ENCODE results near the gene EIF2S1.
A peak's percentile ranks its signal among the peaks of the same experiment; 100 is the strongest.
"Not testable (repeated sequence)": the region's sequence is repeated elsewhere in the genome, so short reads cannot be mapped to it uniquely, and the experiment has no call there.

EIF2S1 gene

DNA sequence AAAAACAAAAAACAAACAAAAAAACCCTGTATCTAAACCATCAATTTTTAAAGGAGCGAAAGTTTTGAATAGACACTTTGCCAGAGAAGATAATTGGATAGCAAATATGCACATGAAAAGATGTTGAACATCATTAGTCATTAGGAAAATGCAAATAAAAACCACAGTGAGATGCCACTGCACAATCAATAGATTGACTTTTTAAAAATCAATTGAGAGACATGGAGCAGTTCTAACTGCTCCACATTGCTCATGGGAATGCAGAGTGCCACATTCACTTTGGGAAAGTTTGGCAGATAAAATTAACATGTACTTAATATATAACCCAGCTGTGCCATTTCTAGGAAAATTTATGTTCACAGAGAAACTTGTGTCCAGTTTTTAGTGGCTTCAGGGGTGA lies 12.7 kb downstream of the EIF2S1 start:
- no peak for DNase-seq

DNA sequence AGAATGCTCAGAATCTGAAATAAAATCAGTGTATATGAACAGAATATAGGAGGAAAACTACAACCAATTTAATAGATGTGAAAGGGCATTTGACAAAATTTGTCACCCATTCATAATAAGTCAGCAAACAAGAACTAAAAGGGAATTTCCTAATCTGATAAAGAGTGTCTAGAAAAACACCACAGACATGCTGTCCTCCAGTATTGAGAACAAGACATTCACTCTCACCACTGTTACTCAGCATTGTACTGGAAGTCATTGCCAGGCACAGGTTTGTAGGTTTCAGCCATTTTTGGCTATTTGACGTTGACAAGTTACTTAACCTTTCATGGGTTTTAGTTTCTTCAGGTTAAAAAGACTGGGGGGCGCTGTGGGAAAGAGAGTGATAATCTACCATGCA lies 13.2 kb downstream of the EIF2S1 start:
- no peak for DNase-seq

DNA sequence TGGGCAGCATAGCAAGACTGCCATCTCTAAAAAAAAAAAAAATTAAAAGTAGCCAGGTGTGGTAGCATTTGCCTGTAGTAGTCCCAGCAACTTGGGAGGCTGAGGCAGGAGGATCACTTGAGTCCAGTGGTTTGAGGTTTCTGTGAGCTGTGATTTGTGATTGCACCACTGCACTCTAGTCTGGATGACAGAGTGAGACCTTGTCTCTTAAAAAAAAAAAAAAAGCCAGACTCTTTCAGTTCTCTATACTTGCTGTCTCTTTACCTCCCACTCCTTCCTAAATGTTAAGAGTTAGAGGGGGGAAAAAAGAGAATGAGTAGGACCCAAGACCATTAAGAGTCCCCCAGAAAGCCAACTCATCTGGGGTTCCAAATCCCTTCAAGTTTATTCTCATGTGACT lies 17.8 kb downstream of the EIF2S1 start:
- no peak for DNase-seq

DNA sequence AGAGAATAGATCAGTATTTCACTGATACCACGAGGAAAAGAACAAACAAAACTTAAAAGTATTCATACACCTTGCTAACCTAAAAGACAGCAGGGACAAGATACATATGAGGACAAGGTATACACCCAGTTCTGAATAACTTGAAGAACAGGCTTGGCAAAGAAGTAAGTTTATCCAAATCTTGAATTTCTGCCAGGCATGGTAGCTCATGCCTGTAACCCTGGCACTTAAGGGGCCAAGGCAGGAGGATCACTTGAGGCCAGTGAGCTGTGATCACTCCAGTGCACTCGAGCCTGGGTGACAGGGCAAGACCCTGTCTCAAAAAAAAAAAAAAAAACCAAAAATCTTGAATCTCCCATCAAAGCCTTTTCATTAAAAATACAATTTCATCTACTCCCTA lies 25.0 kb downstream of the EIF2S1 start:
- DNase-seq, result no peak

DNA sequence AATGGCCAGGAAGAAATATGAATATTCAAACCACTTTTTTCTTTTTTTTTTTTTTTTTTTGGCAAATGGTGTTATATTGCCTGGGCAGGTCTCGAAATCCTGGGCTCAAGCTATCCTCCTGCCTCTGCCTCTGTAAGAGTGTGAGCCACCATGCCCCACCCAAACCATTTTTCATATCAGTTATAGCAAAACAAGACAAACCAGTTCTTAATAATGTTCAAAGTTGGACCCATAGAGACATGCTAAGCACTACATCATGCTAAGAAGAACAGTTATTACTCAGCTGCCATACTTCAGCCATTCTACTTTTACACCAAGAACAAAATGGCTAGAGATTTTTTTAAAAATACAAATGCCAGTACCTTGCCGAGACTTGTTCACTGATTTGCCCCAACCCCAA lies 25.5 kb downstream of the EIF2S1 start:
- no peak for DNase-seq

DNA sequence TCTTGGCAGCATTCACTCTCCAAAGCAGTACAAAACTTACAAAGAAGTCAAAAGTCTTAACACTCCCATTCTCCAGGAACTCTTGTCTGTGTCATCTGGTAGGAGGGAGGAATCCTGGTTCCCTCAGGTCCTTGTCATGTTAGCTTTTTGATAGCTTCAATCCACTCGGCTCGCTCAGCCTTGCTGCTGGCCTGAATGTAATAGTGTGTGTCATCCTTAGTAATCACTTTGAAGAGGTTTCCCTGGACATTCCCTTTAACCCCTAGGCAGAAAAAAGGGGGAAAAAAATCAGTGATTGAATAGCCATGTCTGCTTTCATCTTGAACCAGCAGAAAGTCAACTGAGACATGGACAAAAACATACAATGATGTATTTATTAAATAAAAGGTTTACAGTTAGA lies 27.1 kb downstream of the EIF2S1 start:
- DNase-seq, result no peak

DNA sequence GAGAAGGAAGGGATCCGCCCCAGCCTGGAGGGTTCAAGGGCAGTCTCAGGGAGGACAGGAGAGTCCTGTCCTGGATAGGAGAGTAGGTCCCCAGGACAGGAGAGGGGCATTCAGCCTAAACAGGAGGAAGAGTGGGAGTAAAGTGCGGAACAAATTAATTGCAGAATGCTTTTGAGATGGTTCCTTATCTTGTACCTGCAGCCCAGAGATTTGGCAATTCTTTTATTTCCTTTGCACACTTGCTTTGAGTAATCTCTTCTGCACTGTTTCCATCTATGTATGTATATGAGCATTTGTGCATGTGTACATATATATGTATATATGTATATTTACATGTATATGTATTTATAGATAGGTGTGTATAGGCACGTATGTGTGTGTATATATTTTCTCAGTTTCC lies 29.1 kb downstream of the EIF2S1 start:
- DNase-seq, result no peak

DNA sequence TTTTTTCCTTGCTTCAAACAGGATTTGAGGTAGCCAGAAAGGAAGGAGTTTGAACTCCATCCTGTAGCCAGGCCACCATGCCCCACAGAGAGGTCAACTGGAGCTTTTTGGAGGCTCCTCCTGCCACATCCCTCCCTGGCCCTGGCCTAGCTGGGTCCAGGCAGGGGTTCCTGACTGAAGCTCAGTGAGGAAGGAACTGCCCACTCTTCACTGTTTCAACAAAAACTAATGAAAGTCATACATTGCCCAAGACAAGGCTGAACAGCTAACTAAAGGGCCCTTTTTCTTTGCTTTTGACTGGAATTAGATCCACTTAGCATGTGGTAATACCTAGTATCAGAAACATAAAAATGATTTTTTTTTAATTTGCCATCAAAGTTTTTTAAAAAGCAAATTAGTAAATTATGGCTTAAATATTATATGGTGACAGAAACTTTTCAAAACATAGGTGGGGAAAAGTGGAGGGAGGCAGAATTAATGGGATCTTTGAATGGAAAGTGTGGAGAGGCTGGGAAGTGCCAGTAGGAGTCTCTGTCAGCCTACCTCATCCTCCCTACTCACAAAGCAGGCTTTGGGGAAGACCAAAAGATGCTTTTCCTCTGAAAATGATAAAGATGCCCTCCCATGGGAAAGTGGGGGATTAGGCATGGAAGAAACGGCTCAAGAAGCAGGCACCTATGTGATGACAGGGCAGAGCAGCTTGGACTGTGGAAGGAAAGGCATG lies 29.8 kb downstream of the EIF2S1 start:
- no peak for DNase-seq

DNA sequence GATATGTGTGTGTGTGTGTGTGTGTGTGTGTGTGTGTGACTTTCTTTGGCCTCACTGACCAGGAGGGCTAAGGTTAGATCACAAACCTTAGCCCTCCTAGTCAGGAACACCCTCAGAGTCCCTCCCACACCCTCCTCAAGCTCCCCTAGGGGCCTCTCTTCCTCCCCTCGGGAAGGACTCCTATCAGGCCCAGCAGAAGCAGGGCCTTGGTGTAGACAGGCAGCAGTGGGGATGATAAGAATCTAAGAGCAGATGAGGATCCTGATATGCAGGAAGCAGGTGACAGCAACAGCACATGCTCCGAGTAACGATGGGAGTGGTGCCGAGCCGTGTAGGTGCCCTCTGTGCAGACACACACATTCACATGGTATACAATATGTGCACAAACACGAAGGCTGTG lies 31.1 kb downstream of the EIF2S1 start:
- DNase-seq, result no peak

DNA sequence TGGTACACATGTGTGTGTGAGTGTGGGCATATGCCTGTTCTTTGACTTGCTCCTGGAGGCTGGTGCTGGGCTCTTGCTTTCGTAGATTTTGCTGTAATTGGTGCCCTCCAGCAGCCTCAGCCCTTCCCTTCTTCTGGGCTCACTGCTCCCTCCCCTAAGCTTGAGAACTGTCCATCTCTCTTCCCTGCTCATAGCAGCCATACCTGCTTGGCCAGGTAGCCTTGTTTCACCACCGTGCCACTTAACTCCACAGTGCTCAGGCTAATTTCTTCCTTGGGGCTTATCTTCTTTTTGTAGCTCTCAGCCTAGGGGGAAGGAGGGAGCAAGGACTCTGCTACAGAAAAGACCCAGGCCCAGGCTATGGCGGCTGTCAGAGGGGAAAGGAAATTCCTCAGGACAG lies 32.0 kb downstream of the EIF2S1 start:
- DNase-seq, result no peak

DNA sequence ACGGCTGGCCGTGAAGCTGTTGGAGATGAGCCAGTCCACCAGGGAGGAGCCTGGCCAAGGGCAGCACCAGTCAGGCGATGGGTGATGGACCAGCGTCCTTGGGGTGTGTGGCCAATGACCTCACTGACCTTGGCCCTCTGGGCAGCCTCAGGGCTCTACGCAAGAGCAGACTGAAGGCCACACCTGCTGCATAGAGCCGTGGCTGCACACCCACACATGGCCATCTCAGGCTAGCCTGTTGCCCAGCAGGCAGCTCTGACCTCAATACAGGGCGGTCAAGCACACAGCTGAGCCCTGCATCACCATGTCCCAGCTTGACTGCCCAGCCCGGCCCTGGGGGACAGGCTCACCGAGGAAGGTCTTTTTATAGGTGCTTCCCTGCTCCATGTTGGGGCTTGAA lies 32.7 kb downstream of the EIF2S1 start:
- DNase-seq, result no peak

DNA sequence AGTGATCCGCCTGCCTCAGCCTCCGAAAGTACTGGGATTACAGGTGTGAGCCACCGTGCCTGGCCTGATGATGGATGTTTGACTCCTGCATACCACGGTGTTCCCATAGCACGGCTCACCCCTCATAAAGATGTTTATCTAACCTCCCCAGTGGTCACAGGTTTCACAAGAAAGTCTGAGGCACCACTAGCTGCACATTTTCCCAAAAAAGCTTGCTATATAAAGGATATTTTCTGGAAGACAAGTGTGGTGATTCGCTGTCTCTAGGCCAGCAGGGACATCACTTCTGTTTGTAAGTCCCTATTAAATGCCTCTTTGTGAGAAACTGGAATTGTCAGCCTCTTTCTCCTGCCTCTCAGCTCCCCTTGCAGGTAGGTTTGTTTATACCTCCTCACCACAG lies 33.6 kb downstream of the EIF2S1 start:
- DNase-seq, result no peak

DNA sequence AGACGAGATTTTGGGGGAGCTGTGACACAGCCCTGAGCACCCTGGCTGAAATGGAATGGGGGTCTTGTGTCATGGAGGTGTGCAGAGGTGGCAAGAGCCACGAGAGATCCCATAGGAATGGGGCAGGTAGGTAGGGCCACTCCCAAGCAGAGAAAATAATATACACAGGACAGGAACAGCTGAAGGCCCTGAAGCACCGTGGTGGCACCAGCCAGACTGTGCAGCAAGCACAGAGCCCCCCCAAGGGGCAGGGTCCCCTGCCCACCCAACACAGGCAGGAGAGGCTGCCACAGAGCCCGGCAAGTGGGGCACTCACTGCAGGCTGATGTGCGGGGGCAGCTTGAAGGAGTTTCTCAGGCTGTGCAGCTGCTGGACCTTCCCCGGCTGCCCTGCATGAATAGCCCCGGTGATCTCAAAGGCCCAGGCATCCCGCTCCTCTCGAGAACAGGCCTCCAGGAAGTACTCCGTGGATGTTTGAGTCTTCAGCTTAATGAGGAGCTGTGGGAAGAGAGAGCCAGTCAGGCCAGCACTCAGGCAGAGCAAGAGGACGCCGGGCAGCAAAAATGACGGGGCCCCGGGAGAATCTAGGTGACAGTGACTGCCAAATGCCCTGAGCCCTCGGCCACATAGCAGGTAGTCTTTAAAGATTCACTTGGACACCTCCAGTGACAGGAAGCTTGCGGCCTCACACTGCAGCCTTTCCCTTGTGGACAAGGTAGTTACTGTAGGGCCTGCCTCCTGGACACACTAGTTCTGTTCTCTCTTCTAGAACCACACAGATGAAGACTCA lies 35.2 kb downstream of the EIF2S1 start:
- no peak for DNase-seq

DNA sequence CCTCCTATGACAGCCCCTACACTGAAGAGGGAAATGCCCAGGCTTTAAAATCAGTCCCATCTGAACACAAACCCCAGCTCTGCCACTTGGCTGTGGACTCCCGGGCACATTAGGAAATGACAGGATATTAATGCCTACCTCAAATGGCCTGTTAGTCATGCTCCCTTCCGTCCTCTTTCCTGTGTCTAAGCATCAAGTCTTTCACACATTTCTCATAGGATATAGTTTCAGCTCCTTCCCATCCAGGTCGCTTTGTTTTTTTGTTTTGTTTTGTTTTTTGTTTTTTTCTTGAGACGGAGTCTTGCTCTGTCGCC lies 35.7 kb downstream of the EIF2S1 start:
- DNase-seq, result no peak

DNA sequence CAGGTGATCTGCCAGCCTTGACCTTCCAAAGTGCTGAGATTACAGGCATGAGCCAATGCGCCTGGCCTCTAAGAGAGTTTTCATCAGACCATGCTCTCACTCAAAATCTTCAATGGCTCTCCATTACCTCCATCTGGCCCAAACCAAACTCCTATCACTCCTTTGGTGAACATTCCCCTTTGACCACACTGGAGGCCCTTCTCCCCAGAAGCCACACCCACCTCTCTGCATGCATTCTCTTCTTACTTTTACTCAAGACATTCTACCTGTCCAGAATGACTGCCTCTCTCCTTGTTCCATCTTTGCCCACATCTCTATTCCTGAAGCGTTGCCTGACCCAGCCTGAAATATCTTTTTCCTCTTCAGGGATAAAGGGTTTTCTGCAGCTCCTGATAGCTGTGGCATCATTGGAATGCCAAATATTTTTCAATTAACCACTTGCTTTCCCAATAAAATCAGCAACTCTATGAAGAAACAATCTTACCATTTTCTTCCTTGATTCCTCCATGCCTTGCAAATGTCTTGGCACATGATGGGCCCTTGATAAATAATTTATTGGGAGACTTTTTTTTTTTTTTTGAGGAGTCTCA lies 36.3 kb downstream of the EIF2S1 start:
- DNase-seq, result no peak

DNA sequence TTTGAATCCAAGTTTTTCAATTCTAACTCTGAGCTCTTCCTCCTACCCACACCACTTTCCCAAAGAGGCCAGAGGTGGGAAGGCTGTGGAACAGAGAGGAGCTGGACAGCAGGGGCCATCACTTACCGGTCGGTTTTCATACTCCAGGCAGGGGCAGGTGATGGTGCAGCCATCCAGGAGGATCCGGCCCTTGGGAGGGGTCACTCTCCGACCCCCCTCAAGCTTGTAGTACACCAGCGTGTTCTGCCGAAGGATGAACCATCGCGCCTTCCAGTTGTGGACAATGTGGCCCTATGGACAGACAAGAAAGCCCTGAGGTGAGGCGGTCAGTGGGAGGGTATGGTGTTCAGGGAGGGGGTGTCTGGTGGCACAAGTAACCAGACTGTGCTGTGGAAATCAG lies 37.4 kb downstream of the EIF2S1 start:
- no peak for DNase-seq

DNA sequence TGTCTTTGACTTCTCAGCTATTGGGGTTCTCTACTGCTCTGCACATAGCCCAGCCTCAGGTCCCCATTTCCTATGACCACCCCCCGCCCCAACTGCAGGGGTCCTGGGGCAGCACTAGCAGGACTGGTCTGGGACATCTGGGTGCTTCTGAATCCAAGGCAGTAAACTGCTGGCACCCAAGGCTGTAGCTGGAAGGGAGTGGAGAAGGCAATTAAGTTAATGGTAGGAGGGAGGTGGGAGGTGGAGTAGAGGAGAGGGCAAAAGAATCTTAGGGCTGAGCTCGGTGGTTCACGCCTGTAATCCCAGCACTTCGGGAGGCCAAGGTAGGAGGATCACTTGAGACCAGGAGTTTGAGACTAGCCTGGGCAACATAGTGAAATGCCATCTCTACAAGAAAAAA lies 40.3 kb downstream of the EIF2S1 start:
- no peak for DNase-seq

DNA sequence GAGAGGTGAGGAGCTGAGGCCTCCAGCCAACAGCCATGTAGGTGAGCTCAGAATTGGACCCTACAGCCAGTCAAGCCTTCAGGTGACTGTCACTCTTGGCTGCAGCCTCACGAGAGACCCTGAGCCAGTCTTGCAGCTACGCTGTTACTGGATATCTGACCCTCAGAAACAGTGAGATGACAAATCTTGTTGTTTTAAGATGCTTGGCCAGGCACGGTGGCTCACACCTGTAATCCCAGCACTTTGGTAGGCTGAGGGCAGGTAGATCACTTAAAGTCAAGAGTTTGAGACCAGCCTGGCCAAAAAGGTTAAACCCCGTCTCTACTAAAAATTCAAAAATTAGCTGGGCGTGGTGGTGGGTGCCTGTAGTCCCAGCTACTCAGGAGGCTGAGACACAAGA lies 45.6 kb downstream of the EIF2S1 start:
- no peak for DNase-seq

DNA sequence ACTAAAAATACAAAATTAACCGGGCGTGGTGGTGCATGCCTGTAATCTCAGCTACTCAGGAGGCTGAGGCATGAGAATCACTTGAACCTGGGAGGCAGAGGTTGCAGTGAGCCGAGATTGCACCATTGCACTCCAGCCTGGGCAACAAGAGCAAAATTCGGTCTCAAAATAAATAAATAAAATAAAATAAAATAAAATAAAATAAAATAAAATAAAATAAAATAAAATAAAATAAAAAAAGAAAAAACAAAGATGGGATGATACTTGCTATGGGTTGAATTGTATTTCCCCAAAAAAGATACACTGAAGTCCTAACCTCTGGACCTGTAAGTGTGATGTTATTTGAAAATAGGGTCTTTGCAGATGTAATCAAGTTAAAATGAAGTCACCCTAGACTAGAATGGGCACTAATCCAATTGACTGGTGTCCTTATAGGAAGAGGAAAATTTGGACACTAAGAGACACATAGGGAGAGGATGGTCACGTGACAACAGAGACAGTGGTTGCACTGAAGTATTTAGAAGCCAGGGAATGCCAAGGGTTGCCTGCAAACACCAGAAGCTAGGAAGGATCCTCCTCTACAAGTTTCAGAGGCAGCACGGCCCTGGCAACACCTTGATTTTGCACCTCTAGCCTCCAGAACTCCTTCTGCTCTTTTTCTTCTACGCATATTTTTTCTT lies 48.1 kb downstream of the EIF2S1 start:
- not testable (repeated sequence) for DNase-seq

DNA sequence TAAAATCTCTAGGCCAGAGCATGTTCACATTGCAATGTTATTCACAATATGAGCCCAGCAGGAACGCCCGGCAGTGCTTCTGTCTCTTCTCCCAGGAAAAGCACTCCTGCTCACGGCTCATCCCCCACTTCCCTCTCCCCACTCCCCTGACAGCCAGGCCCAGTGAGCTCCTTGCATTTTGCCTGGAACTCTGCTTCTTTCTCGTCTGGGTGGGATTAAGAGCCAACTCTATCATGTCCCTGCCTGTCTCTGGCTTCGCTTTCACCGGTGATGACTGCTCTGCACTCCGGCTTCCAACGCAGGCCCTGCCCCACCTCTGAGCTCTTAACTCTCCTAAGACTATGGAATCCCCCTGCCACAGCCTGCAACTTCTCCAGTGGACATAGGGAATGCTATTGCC lies 49.3 kb downstream of the EIF2S1 start:
- DNase-seq, result no peak

DNA sequence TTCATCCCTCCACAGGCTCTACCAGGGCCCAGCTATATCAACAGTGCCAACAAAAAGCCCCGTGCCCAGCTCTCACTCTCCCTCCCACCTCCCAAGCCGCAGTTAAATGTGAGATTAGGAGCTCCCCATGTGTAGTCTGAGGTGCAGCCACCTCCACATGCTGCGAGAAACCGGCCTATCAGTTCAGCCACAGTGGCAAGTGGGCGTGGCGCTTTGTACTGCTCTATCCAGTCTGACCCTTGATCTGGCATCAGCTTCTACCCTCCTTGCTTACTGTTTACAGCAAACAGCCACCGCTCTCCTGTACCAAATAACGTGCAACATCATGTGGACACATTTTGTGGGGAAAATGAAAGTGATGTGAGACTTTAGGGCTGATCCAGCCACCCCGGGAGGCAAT lies 50.2 kb downstream of the EIF2S1 start:
- no peak for DNase-seq

DNA sequence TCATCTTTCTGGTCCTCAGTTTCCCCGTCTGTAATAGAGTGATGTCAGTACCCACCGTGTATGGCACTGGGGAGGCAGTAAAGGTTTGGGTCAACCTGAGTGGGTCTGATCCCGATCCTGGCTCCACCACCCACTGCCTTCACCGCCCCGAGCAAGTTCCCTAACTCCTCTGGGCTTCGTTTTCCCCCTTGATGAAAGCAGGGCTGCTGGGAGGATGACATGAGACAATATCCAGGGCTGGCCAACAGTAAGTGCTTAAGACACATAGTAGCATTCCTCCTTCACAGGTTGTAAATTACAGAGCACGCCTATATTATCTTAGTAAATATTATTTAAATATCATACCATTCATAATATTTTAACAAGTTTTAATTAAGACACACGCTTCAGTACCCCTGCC lies 51.2 kb downstream of the EIF2S1 start:
- DNase-seq, result no peak

DNA sequence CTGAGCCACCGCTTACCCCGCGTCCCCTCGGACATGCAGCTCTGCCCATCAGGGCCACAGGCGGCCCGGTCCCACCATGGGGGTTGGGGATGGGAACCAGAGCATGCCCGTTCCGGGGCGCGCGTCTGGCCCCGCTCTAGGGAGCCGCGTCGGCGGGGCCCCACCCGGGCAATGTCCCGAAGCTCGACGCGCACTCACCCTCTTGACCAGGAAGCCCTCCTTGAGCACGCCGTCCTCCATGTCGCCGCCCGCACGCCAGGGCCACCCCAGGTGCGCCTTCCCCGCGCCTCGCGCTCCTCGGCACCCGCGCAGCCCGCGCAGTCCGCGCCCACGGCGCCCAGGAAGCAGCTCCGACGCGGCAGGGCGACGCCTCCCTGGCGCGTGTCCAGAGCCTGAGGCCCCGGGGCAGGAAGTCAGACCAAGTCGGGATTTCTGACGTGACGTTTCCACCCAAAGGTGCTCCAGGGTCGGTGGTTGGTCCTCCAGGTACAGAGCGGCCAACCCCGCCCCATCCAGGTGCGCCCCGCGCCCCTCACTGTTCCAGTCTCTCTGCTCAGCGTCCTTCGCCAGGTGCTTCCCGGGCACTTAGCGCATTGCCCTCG lies 51.8 kb downstream of the EIF2S1 start, which contains the start of gene PLEK2:
TSS of gene PLEK2 (minus strand) at position 346 of the 602 bp plus-strand sequence. CDS start at position 240, 106 bp downstream.
- DNase-seq, result peak in 3 of 4 experiments; percentile 6 to 54 (median 34)

Measured in activated naive CD4-positive, alpha-beta T cell (primary cell).